Stimulated activated CD4-positive, alpha-beta T cell treated with anti-CD3 and anti-CD28 coated beads, TNF-alpha, amount 100 ng/mL, for 48 hours (primary cell): ENCODE data around the gene SPATA19.

ENCODE experiments used
- DNase-seq, 3 donors: peaks; one replicate each; pipeline ENCODE4 v3.0.0-alpha.2; 2020; ENCODE audit warnings: low read depth in 3 of 3

The SPATA19 gene

GRCh38 chr11:133818302-133818701, 27.0 kb downstream of the SPATA19 start:
- no peak for DNase-seq

- no peak for DNase-seq
Observed at GRCh38 chr11:133817449-133817848, 27.9 kb downstream of the SPATA19 start.

- no peak for DNase-seq
Observed at GRCh38 chr11:133816146-133816870, 29.0 kb downstream of the SPATA19 start.

- no peak for DNase-seq
Observed at GRCh38 chr11:133815636-133816035, 29.7 kb downstream of the SPATA19 start.

- DNase-seq = no peak
Observed at GRCh38 chr11:133814588-133815100, 30.7 kb downstream of the SPATA19 start.

GRCh38 chr11:133811850-133812685, 33.2 kb downstream of the SPATA19 start:
- no peak for DNase-seq

- no peak for DNase-seq
Observed at GRCh38 chr11:133810766-133811165, 34.5 kb downstream of the SPATA19 start.

GRCh38 chr11:133809569-133810491, 35.5 kb downstream of the SPATA19 start:
- no peak for DNase-seq

- no peak for DNase-seq
Observed at GRCh38 chr11:133808393-133809140, 36.7 kb downstream of the SPATA19 start.

GRCh38 chr11:133803026-133803425, 42.3 kb downstream of the SPATA19 start:
- DNase-seq = no peak

GRCh38 chr11:133801356-133801755, 44.0 kb downstream of the SPATA19 start:
- DNase-seq = no peak

GRCh38 chr11:133800666-133801065, 44.6 kb downstream of the SPATA19 start:
- no peak for DNase-seq

- no peak for DNase-seq
Observed at GRCh38 chr11:133797554-133797953, 47.8 kb downstream of the SPATA19 start.

GRCh38 chr11:133796043-133796795, 49.1 kb downstream of the SPATA19 start:
- no peak for DNase-seq

GRCh38 chr11:133795088-133795487, 50.2 kb downstream of the SPATA19 start:
- no peak for DNase-seq

GRCh38 chr11:133794205-133794604, 51.1 kb downstream of the SPATA19 start:
- no peak for DNase-seq

GRCh38 chr11:133793271-133794035, 51.9 kb downstream of the SPATA19 start:
- DNase-seq = no peak

- DNase-seq = no peak
Observed at GRCh38 chr11:133790995-133791394, 54.3 kb downstream of the SPATA19 start.
